K562 (cell line): Measurements from ENCODE around the gene SGK1. TPM values are rescaled to one million over a fixed set of nuclear protein-coding genes. Genes with fewer than 3 reads are reported as not detected.

Experiments used
- FOXA1 ChIP-seq: fragments of 450-650 bp; IDR thresholded peaks from 2 replicates; pipeline ENCODE4 v1.6.1; 2016; ENCODE audit warnings: mild to moderate bottlenecking, borderline replicate concordance
- FOXK2 ChIP-seq, 2 experiments: fragments of 450-650 bp; IDR thresholded peaks in 1 of 2; conservative IDR thresholded peaks in 1 of 2; 2 replicates each; pipeline ENCODE4 v1.6.1; 2016; ENCODE audit warnings: low read depth in 2 of 2, mild to moderate bottlenecking in 1 of 2
- KAT7 ChIP-seq: sonication (generic); formaldehyde crosslinking; IDR thresholded peaks from 2 replicates; pipeline ENCODE4 v1.8.0; 2022; ENCODE audit warnings: missing genetic modification reagents, mild to moderate bottlenecking, borderline replicate concordance
- L3MBTL2 ChIP-seq: fragments of 450-650 bp; IDR thresholded peaks from 2 replicates; pipeline ENCODE4 v1.6.1; 2016; ENCODE audit warnings: mild to moderate bottlenecking, moderate library complexity
- NFRKB ChIP-seq: fragments of 450-650 bp; IDR thresholded peaks from 2 replicates; pipeline ENCODE4 v1.6.1; 2016; ENCODE audit warnings: low read depth
- ZNF197 ChIP-seq: fragments of 200-800 bp; sonication (Bioruptor generic); IDR thresholded peaks from 2 replicates; pipeline ENCODE4 v1.6.1; 2016; ENCODE audit warnings: low read depth, missing genetic modification characterization, missing compliant biosample characterization
- ZNF311 ChIP-seq: fragments of 250-450 bp; sonication (Bioruptor Pico); IDR thresholded peaks from 2 replicates; pipeline ENCODE4 v1.4.0; 2020; ENCODE audit warnings: mild to moderate bottlenecking, moderate library complexity
- ZNF318 ChIP-seq, 2 experiments: fragments of 450-650 bp; IDR thresholded peaks; 2 replicates each; pipeline ENCODE4 v1.6.1; 2016; ENCODE audit warnings: mild to moderate bottlenecking in 2 of 2, borderline replicate concordance in 1 of 2, low read depth in 1 of 2, moderate library complexity in 1 of 2
- ZNF507 ChIP-seq: conservative IDR thresholded peaks from 2 replicates; pipeline ENCODE4 v1.6.1; 2017; ENCODE audit warnings: missing genetic modification characterization, missing compliant biosample characterization
- polyA plus RNA-seq, 8 experiments: library from polyadenylated mRNA; depleted of rRNA in 4 of 8; stranded (reverse) in 5 of 8; unstranded in 3 of 8; fragments of >200 nt; fragmentation: Nextera tagmentation in 2 of 8; fragmentation: Illumina TruSeq in 1 of 8; extraction: Ambion mirVana in 2 of 8; extraction: Trizol in 1 of 8; gene quantifications; 2 replicates each; pipeline versions ENCODE4 v1.2.1 to v1.2.3, GENCODE V29; 2011 to 2014; ENCODE audit warnings: inconsistent platforms in 1 of 8, missing spikeins in 1 of 8
- total RNA-seq, 7 experiments: library from RNA; depleted of rRNA in 6 of 7; stranded (reverse); fragments of >200 nt in 6 of 7; fragmentation: Illumina TruSeq in 2 of 7; extraction: Trizol in 2 of 7; gene quantifications; 2 replicates each; pipeline versions ENCODE4 v1.2.1 to v1.2.3, GENCODE V29; 2011 to 2021; ENCODE audit warnings: low replicate concordance in 1 of 7
- TF ChIP-seq, protein P1 (sequence below): fragments of 450-650 bp; IDR thresholded peaks from 2 replicates; pipeline ENCODE4 v1.6.1; 2014; ENCODE audit warnings: low read depth, mild to moderate bottlenecking, moderate library complexity, borderline replicate concordance
- TF ChIP-seq, protein P2 (sequence below): fragments of 450-650 bp; formaldehyde crosslinking; conservative IDR thresholded peaks from 2 replicates; pipeline ENCODE4 v1.4.0; 2022; ENCODE audit warnings: mild to moderate bottlenecking, missing genetic modification characterization
- TF ChIP-seq, protein P3 (sequence below): sonication (generic); formaldehyde crosslinking; IDR thresholded peaks from 2 replicates; pipeline ENCODE4 v1.8.1; 2023; ENCODE audit warnings: missing genetic modification reagents, mild to moderate bottlenecking, borderline replicate concordance

The SGK1 gene
- total and polyA plus RNA-seq, 9 of the 15 experiments (the other 6 are each of a cell fraction or from before 2014, with no cell fraction given) = 3.5 to 7.2 (median 3.9) TPM

- TF ChIP-seq FOXK2 (conservative IDR thresholded peaks at IDR 0.05 in 1 of 2, IDR thresholded peaks at IDR 0.05 in 1 of 2; ENCODE audit: low read depth in 2 of 2) (peak; percentile 58 to 66), ZNF311 (CRISPR knock-in tag) (no peak), L3MBTL2 (no peak), ZNF197 (CRISPR knock-in tag) (no peak), KAT7 (CRISPR knock-in tag) (no peak), ZNF507 (tag) (no peak), FOXA1 (peak; percentile 67), ZNF318 (IDR thresholded peaks at IDR 0.05; ENCODE audit: borderline replicate concordance in 1 of 2, low read depth in 1 of 2) (no peak), NFRKB (no peak)
- TF ChIP-seq, protein P1, sequence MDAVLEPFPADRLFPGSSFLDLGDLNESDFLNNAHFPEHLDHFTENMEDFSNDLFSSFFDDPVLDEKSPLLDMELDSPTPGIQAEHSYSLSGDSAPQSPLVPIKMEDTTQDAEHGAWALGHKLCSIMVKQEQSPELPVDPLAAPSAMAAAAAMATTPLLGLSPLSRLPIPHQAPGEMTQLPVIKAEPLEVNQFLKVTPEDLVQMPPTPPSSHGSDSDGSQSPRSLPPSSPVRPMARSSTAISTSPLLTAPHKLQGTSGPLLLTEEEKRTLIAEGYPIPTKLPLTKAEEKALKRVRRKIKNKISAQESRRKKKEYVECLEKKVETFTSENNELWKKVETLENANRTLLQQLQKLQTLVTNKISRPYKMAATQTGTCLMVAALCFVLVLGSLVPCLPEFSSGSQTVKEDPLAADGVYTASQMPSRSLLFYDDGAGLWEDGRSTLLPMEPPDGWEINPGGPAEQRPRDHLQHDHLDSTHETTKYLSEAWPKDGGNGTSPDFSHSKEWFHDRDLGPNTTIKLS = no peak
- TF ChIP-seq, protein P2, sequence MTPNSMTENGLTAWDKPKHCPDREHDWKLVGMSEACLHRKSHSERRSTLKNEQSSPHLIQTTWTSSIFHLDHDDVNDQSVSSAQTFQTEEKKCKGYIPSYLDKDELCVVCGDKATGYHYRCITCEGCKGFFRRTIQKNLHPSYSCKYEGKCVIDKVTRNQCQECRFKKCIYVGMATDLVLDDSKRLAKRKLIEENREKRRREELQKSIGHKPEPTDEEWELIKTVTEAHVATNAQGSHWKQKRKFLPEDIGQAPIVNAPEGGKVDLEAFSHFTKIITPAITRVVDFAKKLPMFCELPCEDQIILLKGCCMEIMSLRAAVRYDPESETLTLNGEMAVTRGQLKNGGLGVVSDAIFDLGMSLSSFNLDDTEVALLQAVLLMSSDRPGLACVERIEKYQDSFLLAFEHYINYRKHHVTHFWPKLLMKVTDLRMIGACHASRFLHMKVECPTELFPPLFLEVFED (CRISPR knock-in tag) = no peak
- TF ChIP-seq, protein P3, sequence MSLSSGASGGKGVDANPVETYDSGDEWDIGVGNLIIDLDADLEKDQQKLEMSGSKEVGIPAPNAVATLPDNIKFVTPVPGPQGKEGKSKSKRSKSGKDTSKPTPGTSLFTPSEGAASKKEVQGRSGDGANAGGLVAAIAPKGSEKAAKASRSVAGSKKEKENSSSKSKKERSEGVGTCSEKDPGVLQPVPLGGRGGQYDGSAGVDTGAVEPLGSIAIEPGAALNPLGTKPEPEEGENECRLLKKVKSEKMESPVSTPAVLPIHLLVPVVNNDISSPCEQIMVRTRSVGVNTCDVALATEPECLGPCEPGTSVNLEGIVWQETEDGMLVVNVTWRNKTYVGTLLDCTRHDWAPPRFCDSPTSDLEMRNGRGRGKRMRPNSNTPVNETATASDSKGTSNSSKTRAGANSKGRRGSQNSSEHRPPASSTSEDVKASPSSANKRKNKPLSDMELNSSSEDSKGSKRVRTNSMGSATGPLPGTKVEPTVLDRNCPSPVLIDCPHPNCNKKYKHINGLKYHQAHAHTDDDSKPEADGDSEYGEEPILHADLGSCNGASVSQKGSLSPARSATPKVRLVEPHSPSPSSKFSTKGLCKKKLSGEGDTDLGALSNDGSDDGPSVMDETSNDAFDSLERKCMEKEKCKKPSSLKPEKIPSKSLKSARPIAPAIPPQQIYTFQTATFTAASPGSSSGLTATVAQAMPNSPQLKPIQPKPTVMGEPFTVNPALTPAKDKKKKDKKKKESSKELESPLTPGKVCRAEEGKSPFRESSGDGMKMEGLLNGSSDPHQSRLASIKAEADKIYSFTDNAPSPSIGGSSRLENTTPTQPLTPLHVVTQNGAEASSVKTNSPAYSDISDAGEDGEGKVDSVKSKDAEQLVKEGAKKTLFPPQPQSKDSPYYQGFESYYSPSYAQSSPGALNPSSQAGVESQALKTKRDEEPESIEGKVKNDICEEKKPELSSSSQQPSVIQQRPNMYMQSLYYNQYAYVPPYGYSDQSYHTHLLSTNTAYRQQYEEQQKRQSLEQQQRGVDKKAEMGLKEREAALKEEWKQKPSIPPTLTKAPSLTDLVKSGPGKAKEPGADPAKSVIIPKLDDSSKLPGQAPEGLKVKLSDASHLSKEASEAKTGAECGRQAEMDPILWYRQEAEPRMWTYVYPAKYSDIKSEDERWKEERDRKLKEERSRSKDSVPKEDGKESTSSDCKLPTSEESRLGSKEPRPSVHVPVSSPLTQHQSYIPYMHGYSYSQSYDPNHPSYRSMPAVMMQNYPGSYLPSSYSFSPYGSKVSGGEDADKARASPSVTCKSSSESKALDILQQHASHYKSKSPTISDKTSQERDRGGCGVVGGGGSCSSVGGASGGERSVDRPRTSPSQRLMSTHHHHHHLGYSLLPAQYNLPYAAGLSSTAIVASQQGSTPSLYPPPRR = no peak
Measured at GRCh38 chr6:134198093-134198492, 119.8 kb downstream of the SGK1 start (continued).
